ENCODE results near the gene MCRIP1. TPM values are rescaled to one million over a fixed set of nuclear protein-coding genes. Genes with fewer than 3 reads are reported as not detected.

Gene MCRIP1
- total and polyA plus RNA-seq, 4 donors: 16.6 to 42.0 (median 26.2) TPM

DNA sequence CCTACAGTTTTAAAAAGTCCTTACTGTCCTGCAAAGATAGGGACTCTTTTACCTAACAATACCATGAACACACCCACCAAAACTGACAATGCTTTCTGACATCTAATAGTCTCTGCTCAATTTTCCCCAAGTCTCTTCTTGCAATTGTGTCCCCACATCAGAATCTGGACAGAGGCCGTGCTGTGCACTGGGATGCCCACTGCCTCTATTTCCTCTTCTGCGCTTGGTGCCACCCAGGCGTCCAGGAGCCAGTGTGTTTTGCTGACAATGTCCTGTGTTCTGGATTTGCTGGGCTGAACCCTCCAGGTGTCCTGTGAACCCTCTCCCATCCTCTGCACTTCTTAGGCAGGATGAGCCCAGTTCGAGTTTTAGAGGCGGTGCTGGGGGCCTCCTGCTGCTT, 44.5 kb upstream of the MCRIP1 start:
- no peak for DNase-seq (ENCODE audit: low spot score)
- Histone ChIP-seq H3K4me3 (ENCODE audit: low read depth in 1 of 3, low read length in 3 of 3) (no peak overlapping the region), H3K4me1 (ENCODE audit: control insufficient read depth in 4 of 4, insufficient read depth in 4 of 4, low read length in 3 of 4) (peaks cover 0 to 3% (median 0%) of the 10 kb centered on the region in 4 donors), H3K36me3 (ENCODE audit: control insufficient read depth in 4 of 4, insufficient read depth in 3 of 4, low read depth in 1 of 4, low read length in 3 of 4) (peaks cover 2 to 5% (median 4%) of the 10 kb centered on the region in 4 donors), H3K9ac (ENCODE audit: low read depth in 1 of 2, low read length in 2 of 2) (no peak overlapping the region), H3K27me3 (ENCODE audit: control insufficient read depth in 4 of 4, insufficient read depth in 4 of 4, low read length in 3 of 4) (no peaks in the 10 kb centered on the region), H3K9me3 (ENCODE audit: control insufficient read depth in 4 of 4, low read length in 3 of 4) (no peaks in the 10 kb centered on the region), H3K27ac (ENCODE audit: low read depth in 1 of 2, low read length in 2 of 2) (no peak overlapping the region)
- TF ChIP-seq, protein P1, sequence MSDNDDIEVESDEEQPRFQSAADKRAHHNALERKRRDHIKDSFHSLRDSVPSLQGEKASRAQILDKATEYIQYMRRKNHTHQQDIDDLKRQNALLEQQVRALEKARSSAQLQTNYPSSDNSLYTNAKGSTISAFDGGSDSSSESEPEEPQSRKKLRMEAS (IDR thresholded peaks at IDR 0.05): no peak
- TF ChIP-seq YY1 (IDR thresholded peaks at IDR 0.05) (no peak), EGR1 (IDR thresholded peaks at IDR 0.05; ENCODE audit: low read depth in 2 of 2) (no peak), JUND (IDR thresholded peaks at IDR 0.05) (no peak), RXRA (IDR thresholded peaks at IDR 0.05) (no peak), SP1 (IDR thresholded peaks at IDR 0.05) (no peak), TAF1 (conservative IDR thresholded peaks at IDR 0.05) (no peak), FOXA1 (IDR thresholded peaks at IDR 0.05) (no peak), FOXA2 (IDR thresholded peaks at IDR 0.05) (no peak), HNF4A (conservative IDR thresholded peaks at IDR 0.05) (no peak), HNF4G (IDR thresholded peaks at IDR 0.05) (no peak), NR2F2 (IDR thresholded peaks at IDR 0.05) (no peak), RAD21 (IDR thresholded peaks at IDR 0.05) (no peak), GABPA (IDR thresholded peaks at IDR 0.05 in 1 of 2, conservative IDR thresholded peaks at IDR 0.05 in 1 of 2) (no peak)
- TF ChIP-seq, protein P2, sequence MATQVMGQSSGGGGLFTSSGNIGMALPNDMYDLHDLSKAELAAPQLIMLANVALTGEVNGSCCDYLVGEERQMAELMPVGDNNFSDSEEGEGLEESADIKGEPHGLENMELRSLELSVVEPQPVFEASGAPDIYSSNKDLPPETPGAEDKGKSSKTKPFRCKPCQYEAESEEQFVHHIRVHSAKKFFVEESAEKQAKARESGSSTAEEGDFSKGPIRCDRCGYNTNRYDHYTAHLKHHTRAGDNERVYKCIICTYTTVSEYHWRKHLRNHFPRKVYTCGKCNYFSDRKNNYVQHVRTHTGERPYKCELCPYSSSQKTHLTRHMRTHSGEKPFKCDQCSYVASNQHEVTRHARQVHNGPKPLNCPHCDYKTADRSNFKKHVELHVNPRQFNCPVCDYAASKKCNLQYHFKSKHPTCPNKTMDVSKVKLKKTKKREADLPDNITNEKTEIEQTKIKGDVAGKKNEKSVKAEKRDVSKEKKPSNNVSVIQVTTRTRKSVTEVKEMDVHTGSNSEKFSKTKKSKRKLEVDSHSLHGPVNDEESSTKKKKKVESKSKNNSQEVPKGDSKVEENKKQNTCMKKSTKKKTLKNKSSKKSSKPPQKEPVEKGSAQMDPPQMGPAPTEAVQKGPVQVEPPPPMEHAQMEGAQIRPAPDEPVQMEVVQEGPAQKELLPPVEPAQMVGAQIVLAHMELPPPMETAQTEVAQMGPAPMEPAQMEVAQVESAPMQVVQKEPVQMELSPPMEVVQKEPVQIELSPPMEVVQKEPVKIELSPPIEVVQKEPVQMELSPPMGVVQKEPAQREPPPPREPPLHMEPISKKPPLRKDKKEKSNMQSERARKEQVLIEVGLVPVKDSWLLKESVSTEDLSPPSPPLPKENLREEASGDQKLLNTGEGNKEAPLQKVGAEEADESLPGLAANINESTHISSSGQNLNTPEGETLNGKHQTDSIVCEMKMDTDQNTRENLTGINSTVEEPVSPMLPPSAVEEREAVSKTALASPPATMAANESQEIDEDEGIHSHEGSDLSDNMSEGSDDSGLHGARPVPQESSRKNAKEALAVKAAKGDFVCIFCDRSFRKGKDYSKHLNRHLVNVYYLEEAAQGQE (IDR thresholded peaks at IDR 0.05): no peak
- TF ChIP-seq, protein P3, sequence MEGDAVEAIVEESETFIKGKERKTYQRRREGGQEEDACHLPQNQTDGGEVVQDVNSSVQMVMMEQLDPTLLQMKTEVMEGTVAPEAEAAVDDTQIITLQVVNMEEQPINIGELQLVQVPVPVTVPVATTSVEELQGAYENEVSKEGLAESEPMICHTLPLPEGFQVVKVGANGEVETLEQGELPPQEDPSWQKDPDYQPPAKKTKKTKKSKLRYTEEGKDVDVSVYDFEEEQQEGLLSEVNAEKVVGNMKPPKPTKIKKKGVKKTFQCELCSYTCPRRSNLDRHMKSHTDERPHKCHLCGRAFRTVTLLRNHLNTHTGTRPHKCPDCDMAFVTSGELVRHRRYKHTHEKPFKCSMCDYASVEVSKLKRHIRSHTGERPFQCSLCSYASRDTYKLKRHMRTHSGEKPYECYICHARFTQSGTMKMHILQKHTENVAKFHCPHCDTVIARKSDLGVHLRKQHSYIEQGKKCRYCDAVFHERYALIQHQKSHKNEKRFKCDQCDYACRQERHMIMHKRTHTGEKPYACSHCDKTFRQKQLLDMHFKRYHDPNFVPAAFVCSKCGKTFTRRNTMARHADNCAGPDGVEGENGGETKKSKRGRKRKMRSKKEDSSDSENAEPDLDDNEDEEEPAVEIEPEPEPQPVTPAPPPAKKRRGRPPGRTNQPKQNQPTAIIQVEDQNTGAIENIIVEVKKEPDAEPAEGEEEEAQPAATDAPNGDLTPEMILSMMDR (IDR thresholded peaks at IDR 0.05; ENCODE audit: low read depth, low read length, missing input control): no peak
- TF ChIP-seq, protein P4, sequence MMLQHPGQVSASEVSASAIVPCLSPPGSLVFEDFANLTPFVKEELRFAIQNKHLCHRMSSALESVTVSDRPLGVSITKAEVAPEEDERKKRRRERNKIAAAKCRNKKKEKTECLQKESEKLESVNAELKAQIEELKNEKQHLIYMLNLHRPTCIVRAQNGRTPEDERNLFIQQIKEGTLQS (IDR thresholded peaks at IDR 0.05): no peak
- TF ChIP-seq, protein P5, sequence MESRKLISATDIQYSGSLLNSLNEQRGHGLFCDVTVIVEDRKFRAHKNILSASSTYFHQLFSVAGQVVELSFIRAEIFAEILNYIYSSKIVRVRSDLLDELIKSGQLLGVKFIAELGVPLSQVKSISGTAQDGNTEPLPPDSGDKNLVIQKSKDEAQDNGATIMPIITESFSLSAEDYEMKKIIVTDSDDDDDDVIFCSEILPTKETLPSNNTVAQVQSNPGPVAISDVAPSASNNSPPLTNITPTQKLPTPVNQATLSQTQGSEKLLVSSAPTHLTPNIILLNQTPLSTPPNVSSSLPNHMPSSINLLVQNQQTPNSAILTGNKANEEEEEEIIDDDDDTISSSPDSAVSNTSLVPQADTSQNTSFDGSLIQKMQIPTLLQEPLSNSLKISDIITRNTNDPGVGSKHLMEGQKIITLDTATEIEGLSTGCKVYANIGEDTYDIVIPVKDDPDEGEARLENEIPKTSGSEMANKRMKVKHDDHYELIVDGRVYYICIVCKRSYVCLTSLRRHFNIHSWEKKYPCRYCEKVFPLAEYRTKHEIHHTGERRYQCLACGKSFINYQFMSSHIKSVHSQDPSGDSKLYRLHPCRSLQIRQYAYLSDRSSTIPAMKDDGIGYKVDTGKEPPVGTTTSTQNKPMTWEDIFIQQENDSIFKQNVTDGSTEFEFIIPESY (IDR thresholded peaks at IDR 0.05): no peak
- 95% methylated on average over 5 of the region's 5 CpGs for WGBS

Measured in liver (tissue), 9 donors.